SK-N-SH (cell line): ENCODE results near the gene STMN1. TPM values are rescaled to one million over a fixed set of nuclear protein-coding genes. Genes with fewer than 3 reads are reported as not detected.

Experiments
- CTCF ChIA-PET: fragments of 300-600, 350-600 bp; formaldehyde crosslinking; extraction: SDS; loops from one replicate; lab custom pipeline; 2021; lab: Yijun Ruan, JAX
- POLR2A ChIA-PET: fragments of 350-600 bp; sonication (Branson Sonifier 250); formaldehyde crosslinking; extraction: SDS; loops from one replicate; lab custom pipeline; 2020; ENCODE audit warnings: antibody characterized with exemption, inconsistent platforms; lab: Yijun Ruan, JAX
- DNase-seq: peaks from one replicate; pipeline ENCODE4 v3.0.0; 2012
- H2AFZ ChIP-seq: fragments of 200-600 bp; sonication (generic); 2 replicates; pipeline ENCODE4 v1.8.1; 2016; ENCODE audit warnings: antibody characterized with exemption, mild to moderate bottlenecking, low read depth
- H3F3A ChIP-seq: fragments of 200-600 bp; sonication (generic); replicated peaks from 2 replicates; pipeline ENCODE3; 2016; ENCODE audit warnings: antibody characterized with exemption, mild to moderate bottlenecking; ENCODE audit not compliant: insufficient read depth
- H3K27ac ChIP-seq, 2 experiments: fragments of 200-500 bp in 1 of 2; fragments of 200-600 bp in 1 of 2; sonication (Bioruptor generic) in 1 of 2; sonication (generic), shearing (Covaris generic) in 1 of 2; 2 replicates each; pipeline versions ENCODE4 v1.5.1 to v1.6.1; 2014 to 2016; ENCODE audit warnings: low read depth in 2 of 2, inconsistent platforms in 1 of 2, low read length in 1 of 2, mild to moderate bottlenecking in 1 of 2, mixed read lengths in 1 of 2
- H3K27me3 ChIP-seq: fragments of 200-600 bp; sonication (generic), shearing (Covaris generic); 2 replicates; pipeline ENCODE4 v1.6.1; 2016; ENCODE audit warnings: mixed run types; ENCODE audit not compliant: insufficient read depth
- H3K36me3 ChIP-seq, 2 experiments: fragments of 200-500 bp in 1 of 2; fragments of 200-600 bp in 1 of 2; sonication (Bioruptor generic) in 1 of 2; sonication (generic) in 1 of 2; replicated peaks in 1 of 2; 2 replicates each; pipeline versions ENCODE3 to v1.5.1; 2014 to 2016; ENCODE audit warnings: low read length in 1 of 2, mild to moderate bottlenecking in 1 of 2; ENCODE audit not compliant: insufficient read depth in 2 of 2, control insufficient read depth in 1 of 2
- H3K4me1 ChIP-seq, 2 experiments: fragments of 200-500 bp in 1 of 2; fragments of 200-600 bp in 1 of 2; sonication (Bioruptor generic) in 1 of 2; sonication (generic), shearing (Covaris generic) in 1 of 2; 2 replicates each; pipeline versions ENCODE4 v1.5.1 to v1.6.1; 2014 to 2016; ENCODE audit warnings: low read depth in 1 of 2, low read length in 1 of 2, mixed run types in 1 of 2; ENCODE audit not compliant: insufficient read depth in 2 of 2, control insufficient read depth in 1 of 2
- H3K4me2 ChIP-seq: fragments of 200-600 bp; sonication (generic), shearing (Covaris generic); 2 replicates; pipeline ENCODE4 v1.6.1; 2017; ENCODE audit warnings: mixed run types
- H3K4me3 ChIP-seq, 2 experiments: fragments of 200-500 bp in 1 of 2; fragments of 200-600 bp in 1 of 2; sonication (Bioruptor generic) in 1 of 2; sonication (generic), shearing (Covaris generic) in 1 of 2; 2 replicates each; pipeline versions ENCODE4 v1.5.1 to v1.8.1; 2014 to 2016; ENCODE audit warnings: low read depth in 2 of 2, inconsistent platforms in 1 of 2, low read length in 1 of 2, mild to moderate bottlenecking in 1 of 2, mixed read lengths in 1 of 2, moderate library complexity in 1 of 2
- H3K79me2 ChIP-seq: fragments of 200-600 bp; sonication (generic); 2 replicates; pipeline ENCODE4 v1.8.1; 2017; ENCODE audit warnings: mild to moderate bottlenecking; ENCODE audit not compliant: insufficient read depth
- H3K9ac ChIP-seq: fragments of 200-600 bp; sonication (generic); 2 replicates; pipeline ENCODE4 v1.6.1; 2017; ENCODE audit warnings: mixed run types
- H3K9me2 ChIP-seq: fragments of 200-600 bp; sonication (generic); 2 replicates; pipeline ENCODE4 v1.6.1; 2017; ENCODE audit warnings: mixed run types
- H3K9me3 ChIP-seq: fragments of 200-600 bp; sonication (generic); 2 replicates; pipeline ENCODE4 v1.6.1; 2017; ENCODE audit warnings: mixed run types, mild to moderate bottlenecking, moderate library complexity
- H4K20me1 ChIP-seq: fragments of 200-600 bp; sonication (generic); 2 replicates; pipeline ENCODE4 v1.6.1; 2017; ENCODE audit warnings: mild to moderate bottlenecking, mixed run types; ENCODE audit not compliant: insufficient read depth
- CHD2 ChIP-seq: fragments of 150-350 bp; IDR thresholded peaks from 2 replicates; pipeline ENCODE4 v1.6.1; 2018; ENCODE audit warnings: low read length; ENCODE audit not compliant: partially characterized antibody
- ELF1 ChIP-seq: IDR thresholded peaks from 2 replicates; pipeline ENCODE4 v1.4.0; 2012
- EP300 ChIP-seq, 2 experiments: IDR thresholded peaks; 2 replicates each; pipeline versions ENCODE4 v1.4.0 to v1.6.1; 2012; ENCODE audit warnings: borderline replicate concordance in 1 of 2, low read depth in 1 of 2, low read length in 1 of 2
- FOXJ3 ChIP-seq: sonication (generic); formaldehyde crosslinking; IDR thresholded peaks from 2 replicates; pipeline ENCODE4 v1.5.1; 2020; ENCODE audit warnings: mild to moderate bottlenecking, missing genetic modification reagents
- FOXM1 ChIP-seq: IDR thresholded peaks from 2 replicates; pipeline ENCODE4 v1.4.0; 2012; ENCODE audit warnings: low read depth, mild to moderate bottlenecking
- JUND ChIP-seq: IDR thresholded peaks from 2 replicates; pipeline ENCODE4 v1.4.0; 2012
- MXI1 ChIP-seq: IDR thresholded peaks from 2 replicates; pipeline ENCODE4 v1.6.1; 2012; ENCODE audit warnings: mild to moderate bottlenecking, low read depth, low read length, improper control_type of control experiment
- NFIC ChIP-seq: IDR thresholded peaks from 2 replicates; pipeline ENCODE4 v1.4.0; 2012; ENCODE audit warnings: borderline replicate concordance
- RFX5 ChIP-seq: IDR thresholded peaks from 2 replicates; pipeline ENCODE4 v1.6.1; 2012; ENCODE audit warnings: mild to moderate bottlenecking, improper control_type of control experiment, low read length
- SIN3A ChIP-seq: IDR thresholded peaks from 2 replicates; pipeline ENCODE4 v1.6.1; 2012; ENCODE audit warnings: low read depth, mild to moderate bottlenecking, low read length, moderate library complexity, borderline replicate concordance
- SMC3 ChIP-seq: IDR thresholded peaks from 2 replicates; pipeline ENCODE4 v1.6.1; 2012; ENCODE audit warnings: low read depth, low read length, improper control_type of control experiment
- TAF1 ChIP-seq: IDR thresholded peaks from 2 replicates; pipeline ENCODE4 v1.6.1; 2012; ENCODE audit warnings: low read depth, mild to moderate bottlenecking, low read length, moderate library complexity, borderline replicate concordance
- YY1 ChIP-seq: IDR thresholded peaks from 2 replicates; pipeline ENCODE4 v1.4.0; 2012; ENCODE audit warnings: low read depth, mild to moderate bottlenecking
- WGBS: methylation state at CpG from one replicate; pipeline ENCODE4 v1.1.6; 2017; ENCODE audit warnings: low lambda C conversion rate; 5-methylcytosine and 5-hydroxymethylcytosine counted together
- polyA plus RNA-seq, 3 experiments: library from polyadenylated mRNA; depleted of rRNA; stranded (reverse); fragments of >200 nt; gene quantifications; 2 replicates each; pipeline ENCODE4 v1.2.3, GENCODE V29; 2012

STMN1 gene
- polyA plus RNA-seq, 1 of the 3 experiments (the other 2 are of a cell fraction): 143 TPM

DNA sequence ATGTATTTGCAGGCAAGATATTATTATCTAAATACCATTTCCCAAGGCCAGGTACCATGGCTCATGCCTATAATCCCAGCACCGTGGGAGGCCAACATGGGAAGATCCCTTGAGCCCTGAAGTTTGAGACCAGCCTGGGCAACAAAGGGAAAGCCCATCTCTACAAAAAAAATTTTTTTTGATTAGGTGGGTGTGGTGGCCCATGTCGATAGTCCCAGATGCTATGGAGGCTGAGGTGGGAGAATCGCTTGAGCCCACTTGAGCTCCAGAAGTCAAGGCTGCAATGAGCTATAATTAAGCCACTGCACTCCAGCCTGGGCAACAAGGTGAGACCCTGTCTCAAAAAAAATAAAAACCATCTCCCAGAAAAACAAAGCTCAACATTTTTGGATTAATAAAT is 2.2 kb downstream of the STMN1 start (continued):
- TF ChIP-seq TAF1: no peak
- no peak for TF ChIP-seq FOXM1
- TF ChIP-seq RFX5: no peak
- TF ChIP-seq JUND: no peak
- TF ChIP-seq, all 33 proteins: peak for 0

DNA sequence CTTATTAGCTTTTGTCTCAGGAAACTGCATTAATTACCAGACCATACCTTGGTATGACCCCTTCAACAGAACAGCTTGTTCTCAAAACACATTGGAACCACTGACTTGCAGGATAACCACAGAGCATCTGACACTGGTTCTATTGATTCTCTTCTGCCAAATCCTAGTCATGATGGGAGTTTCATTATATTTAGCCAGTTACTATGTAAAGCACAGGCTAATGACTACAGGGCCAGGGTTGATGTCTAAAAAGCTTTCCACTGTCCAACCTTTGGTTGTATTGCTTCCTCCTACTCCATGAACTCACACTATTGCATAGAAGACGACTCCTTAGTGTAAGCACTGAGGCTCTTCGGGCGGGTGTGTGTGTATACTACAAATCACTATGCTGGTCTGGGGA is 3.8 kb downstream of the STMN1 start:
- ChIA-PET POLR2A (interaction anchor here (2.5 kb wide), 1 partner anchor 10 kb away, joined by 6 read pairs; no protein-coding TSS in a partner anchor), CTCF (interaction anchor here (0.7 to 13.3 kb wide), 10 partner anchors 10 to 284 kb away, joined by 3 to 344 read pairs (median 3); partner anchors contain the start of gene PAFAH2)
- Histone ChIP-seq H3K27me3 (no peaks in the 10 kb centered on the region), H3F3A (peaks cover 40% of the 10 kb centered on the region), H4K20me1 (peaks cover 21% of the 10 kb centered on the region; the same call in 1 of the 2 replicates), H3K4me1 (peaks cover 13 to 16% of the 10 kb centered on the region in 2 experiments; a peak in 3 of 4 replicates), H3K4me3 (no peak overlapping the region), H3K9me2 (no peaks in the 10 kb centered on the region), H3K9ac (no peak overlapping the region), H3K4me2 (no peak overlapping the region; the same call in 1 of the 2 replicates), H3K36me3 (peaks cover 46 to 60% of the 10 kb centered on the region in 2 experiments), H3K27ac (no peak overlapping the region), H3K9me3 (no peaks in the 10 kb centered on the region), H3K79me2 (peaks cover 79% of the 10 kb centered on the region), H2AFZ (no peak overlapping the region)
- TF ChIP-seq FOXJ3 (CRISPR knock-in tag) (no peak), SMC3 (no peak), SIN3A (no peak), ELF1 (no peak), YY1 (no peak), NFIC (no peak), MXI1 (no peak)
- 98% methylated on average over 3 of the region's 3 CpGs for WGBS
- DNase-seq: no peak

DNA sequence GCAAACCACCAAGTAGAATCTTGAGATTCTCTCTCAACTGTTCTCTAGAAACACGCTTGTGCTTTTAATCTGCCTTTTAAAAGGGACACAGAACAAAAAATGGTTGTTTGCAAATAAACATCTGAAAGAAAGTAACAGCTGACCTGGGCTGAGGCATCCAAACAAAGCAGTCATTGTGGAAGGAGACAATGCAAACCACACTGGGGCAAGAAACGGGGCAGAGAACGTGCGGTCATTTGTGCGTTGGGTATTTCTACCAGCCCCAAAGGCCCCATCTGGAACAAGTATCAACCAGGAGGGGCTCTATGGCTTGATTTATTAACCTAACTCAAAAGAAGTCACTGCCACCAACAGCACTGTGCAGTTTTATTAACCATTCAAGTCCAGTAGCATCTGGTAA is 6.0 kb downstream of the STMN1 start:
- 91% methylated on average over 5 of the region's 5 CpGs for WGBS
- H2AFZ ChIP-seq: no peak overlapping the region
- ChIA-PET POLR2A (no interaction called here), CTCF (interaction anchor here (1.5 to 13.3 kb wide), 2 partner anchors 100 to 334 kb away, joined by 4 to 344 read pairs; partner anchors contain the start of genes CEP85 and PAFAH2)
- H3K4me2 ChIP-seq: no peak overlapping the region
- no peak overlapping the region for H3K9ac ChIP-seq
- H3K27me3 ChIP-seq: no peaks in the 10 kb centered on the region
- no peaks in the 10 kb centered on the region for H3K9me2 ChIP-seq
- DNase-seq: no peak
- H3F3A ChIP-seq: peaks cover 55% of the 10 kb centered on the region
- H3K4me1 ChIP-seq: peaks cover 23 to 26% of the 10 kb centered on the region in 2 experiments
- H3K4me3 ChIP-seq: no peak overlapping the region
- no peak for TF ChIP-seq CHD2
- TF ChIP-seq EP300 (IDR thresholded peaks at IDR 0.05; ENCODE audit: borderline replicate concordance in 1 of 2, low read depth in 1 of 2, low read length in 1 of 2): no peak
- no peak overlapping the region for H3K27ac ChIP-seq
- peaks cover 46 to 61% of the 10 kb centered on the region in 2 experiments for H3K36me3 ChIP-seq
- peaks cover 75% of the 10 kb centered on the region for H3K79me2 ChIP-seq
- H4K20me1 ChIP-seq: peaks cover 21% of the 10 kb centered on the region; the same call in 1 of the 2 replicates
- no peaks in the 10 kb centered on the region for H3K9me3 ChIP-seq
